Fibroblast of the aortic adventitia (primary cell): ENCODE data around the gene FSTL4. TPM values are rescaled to one million over a fixed set of nuclear protein-coding genes. Genes with fewer than 3 reads are reported as not detected.

ENCODE experiments used
- DNase-seq: peaks from one replicate; pipeline ENCODE4 v3.0.0-alpha.2; 2010; ENCODE audit warnings: low read depth
- H3K4me3 ChIP-seq: 2 replicates; pipeline ENCODE4 v1.5.1; 2011; ENCODE audit warnings: low read depth, mild to moderate bottlenecking, control low read depth, low read length, moderate library complexity
- CTCF ChIP-seq: IDR thresholded peaks from 2 replicates; pipeline ENCODE4 v1.5.1; 2011; ENCODE audit warnings: mild to moderate bottlenecking, low read length, control low read depth, inconsistent platforms; ENCODE audit not compliant: insufficient read depth
- total RNA-seq: library from RNA; depleted of rRNA; stranded (reverse); fragments of >200 nt; gene quantifications from 2 replicates; pipeline ENCODE4 v1.2.3, GENCODE V29; 2012; ENCODE audit warnings: low replicate concordance

The FSTL4 gene
- total RNA-seq, 1 donor, result not detected

DNA sequence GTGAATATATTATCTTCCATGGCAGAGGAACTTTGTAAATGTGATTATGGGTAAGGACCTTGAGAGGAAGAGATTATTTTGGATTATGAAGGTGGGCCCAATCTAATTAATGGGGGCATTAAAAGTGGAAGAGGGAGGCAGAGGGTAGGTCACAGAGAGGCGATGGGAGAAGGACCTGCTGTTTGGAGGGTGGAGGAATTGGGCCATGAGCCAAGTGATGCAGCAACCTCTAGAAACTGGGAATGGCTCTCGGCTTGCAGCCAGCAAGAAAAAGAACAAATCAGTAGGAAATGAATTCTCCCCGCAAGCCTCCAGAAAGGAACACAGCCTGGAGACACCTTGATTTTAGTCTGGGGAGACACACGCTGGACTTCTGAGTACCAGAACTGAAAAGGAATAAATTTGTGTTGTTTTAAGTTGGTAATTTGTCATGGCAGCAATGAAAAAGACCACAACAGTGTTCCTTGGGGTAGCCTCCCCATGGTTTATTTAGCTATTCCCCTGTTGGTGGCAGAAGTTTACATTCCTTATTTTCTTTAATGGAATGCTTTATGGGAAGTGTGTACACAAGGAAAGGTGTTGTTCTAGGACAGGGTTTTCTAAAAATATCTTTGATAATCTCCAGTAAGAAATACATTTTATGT lies 456.9 kb downstream of the FSTL4 start:
- no peak overlapping the region for H3K4me3 ChIP-seq
- TF ChIP-seq CTCF, result no peak
- no peak for DNase-seq

- no peak for DNase-seq
- H3K4me3 ChIP-seq, result no peak overlapping the region
- TF ChIP-seq CTCF, result no peak
Measured at GRCh38 chr5:133154274-133155075, 457.9 kb downstream of the FSTL4 start.

DNA sequence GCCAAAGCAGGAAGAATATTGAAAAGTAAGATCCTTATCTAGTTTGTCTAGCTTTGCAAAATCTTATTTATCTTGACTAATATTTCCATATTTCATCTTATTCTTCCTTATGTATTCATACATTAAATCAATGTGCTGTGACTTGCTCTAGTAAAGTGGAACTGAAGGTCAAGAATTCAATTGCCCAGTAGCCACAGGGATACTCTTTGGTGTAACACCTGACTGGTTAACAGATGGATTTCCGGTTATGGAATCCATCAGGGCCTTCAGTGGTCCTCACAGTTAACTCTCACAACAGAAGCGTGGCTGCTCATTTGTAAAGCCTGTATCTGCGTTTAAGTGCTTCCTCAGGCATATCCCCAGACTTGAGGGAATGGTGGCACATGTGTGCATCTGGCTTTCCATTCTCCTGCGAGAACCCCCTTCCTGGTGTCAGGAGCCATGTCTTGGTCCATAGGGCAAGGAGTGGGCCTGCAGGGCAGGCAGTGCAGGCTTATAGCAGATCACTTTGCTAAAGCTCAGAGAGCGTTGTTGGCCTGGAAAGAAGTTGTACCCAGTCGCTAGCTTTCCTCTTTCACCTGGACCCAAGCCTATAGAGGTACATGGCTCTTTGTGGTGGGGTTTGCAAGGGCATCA lies 461.3 kb downstream of the FSTL4 start:
- no peak for TF ChIP-seq CTCF
- DNase-seq, result no peak

DNA sequence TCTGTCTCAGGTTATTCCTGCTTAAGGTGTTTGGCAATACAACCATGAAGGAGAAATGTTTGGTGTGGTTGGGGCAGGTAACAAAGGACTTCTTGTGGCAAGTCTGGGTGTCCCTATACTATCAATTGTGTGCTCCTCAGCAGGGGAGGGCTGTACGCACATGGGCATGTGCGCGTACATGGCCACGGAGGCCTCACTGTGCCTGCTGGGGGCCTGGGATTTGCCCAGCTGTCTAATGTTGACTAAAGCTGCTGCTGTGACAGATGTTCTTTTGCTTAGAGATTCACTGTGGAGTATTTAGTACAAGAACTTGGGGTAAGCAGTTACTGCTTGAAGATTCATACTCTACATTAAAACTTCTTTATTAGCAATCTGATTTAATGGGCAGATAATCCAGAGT lies 463.0 kb downstream of the FSTL4 start:
- DNase-seq, result no peak
- no peak for TF ChIP-seq CTCF
- no peak overlapping the region for H3K4me3 ChIP-seq

More for the DNA sequence above, 461.3 kb downstream of the FSTL4 start:
- no peak overlapping the region for H3K4me3 ChIP-seq

- no peak overlapping the region for H3K4me3 ChIP-seq
- DNase-seq, result no peak
- no peak for TF ChIP-seq CTCF
Measured at GRCh38 chr5:133147815-133148567, 464.4 kb downstream of the FSTL4 start.

DNA sequence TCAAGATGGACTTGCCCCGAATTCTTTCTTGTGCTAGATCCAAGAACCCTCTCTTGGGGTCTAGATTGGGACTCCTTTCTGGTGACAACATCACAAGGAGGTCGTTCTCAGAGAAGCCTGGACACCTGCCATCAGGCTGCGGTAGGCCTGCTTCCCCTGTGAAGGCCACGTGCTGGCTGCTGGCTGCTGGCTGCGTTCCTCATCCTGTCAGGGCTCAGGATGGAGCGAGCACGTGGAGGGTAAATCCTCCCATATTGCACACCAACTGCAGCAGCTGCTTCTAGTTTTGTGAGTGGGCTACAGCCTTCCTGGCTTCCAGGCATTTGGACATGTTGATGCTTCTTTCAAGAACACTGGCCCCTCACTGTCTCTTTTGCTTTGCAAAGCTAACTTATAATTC lies 464.9 kb downstream of the FSTL4 start:
- no peak overlapping the region for H3K4me3 ChIP-seq
- TF ChIP-seq CTCF, result no peak
- peak; percentile 15 for DNase-seq
